Sigmoid colon (tissue), 7 donors: ENCODE results near the gene ZNF593OS. TPM values are rescaled to one million over a fixed set of nuclear protein-coding genes. Genes with fewer than 3 reads are reported as not detected.

Experiments
- DNase-seq: peaks from one replicate; pipeline ENCODE4 v3.0.0-alpha.2; 2019
- H3K27ac ChIP-seq, 4 donors: fragments of 200-600 bp; sonication (generic); one replicate each; pipeline ENCODE4 v1.5.1; 2016 to 2019; ENCODE audit warnings: mild to moderate bottlenecking in 1 of 4
- H3K27me3 ChIP-seq, 3 donors: fragments of 200-600 bp; sonication (generic); one replicate each; pipeline ENCODE4 v1.5.1; 2019; ENCODE audit warnings: mild to moderate bottlenecking in 1 of 3
- H3K36me3 ChIP-seq, 4 donors: fragments of 200-600 bp; sonication (generic); one replicate each; pipeline ENCODE4 v1.5.1; 2016 to 2019
- H3K4me1 ChIP-seq, 4 donors: fragments of 200-600 bp; sonication (generic); one replicate each; pipeline ENCODE4 v1.5.1; 2017 to 2019
- H3K4me3 ChIP-seq, 4 donors: fragments of 200-600 bp; sonication (generic); one replicate each; pipeline ENCODE4 v1.5.1; 2017 to 2019; ENCODE audit warnings: mild to moderate bottlenecking in 2 of 4, moderate library complexity in 1 of 4
- H3K9me3 ChIP-seq, 4 donors: fragments of 200-600 bp in 3 of 4; sonication (generic) in 3 of 4; one replicate each; pipeline versions ENCODE4 v1.5.1 to v1.6.1; 2013 to 2019
- EP300 ChIP-seq, 4 donors: sonication (generic); formaldehyde crosslinking; IDR thresholded peaks; one replicate each; pipeline ENCODE4 v1.6.1; 2017; ENCODE audit warnings: antibody characterized with exemption in 4 of 4
- POLR2A ChIP-seq, 2 donors: fragments of 450-650 bp; IDR thresholded peaks; one replicate each; pipeline ENCODE4 v1.6.1; 2016; ENCODE audit warnings: antibody characterized with exemption in 2 of 2, mild to moderate bottlenecking in 2 of 2, moderate library complexity in 2 of 2
- POLR2AphosphoS5 ChIP-seq, 4 donors: sonication (generic); formaldehyde crosslinking; IDR thresholded peaks; one replicate each; pipeline ENCODE4 v1.6.1; 2017; ENCODE audit warnings: antibody characterized with exemption in 4 of 4
- WGBS, 2 donors: extraction: QIAGEN DNeasy Blood & Tissue Kit; methylation state at CpG; one replicate each; pipeline ENCODE4 v1.1.7; 2013; 5-methylcytosine and 5-hydroxymethylcytosine counted together
- intact Hi-C: fragments of 100-400 bp; cut with DNase I; formaldehyde crosslinking; loops from one replicate; pipeline ENCODE4 v1.15.1; 2023
- polyA plus RNA-seq, 3 donors: library from polyadenylated mRNA; stranded (reverse); fragments of 200-250 nt; gene quantifications; one replicate each; pipeline ENCODE4 v1.2.3, GENCODE V29; 2013
- total RNA-seq, 4 donors: library from RNA; depleted of rRNA; stranded (reverse); fragments of >200 nt; gene quantifications; one replicate each; pipeline ENCODE4 v1.1.0, GENCODE V29; 2016
- TF ChIP-seq, protein P1 (sequence below), 4 experiments: fragments of 450-650 bp in 3 of 4; fragments of 200-600 bp in 1 of 4; IDR thresholded peaks; one replicate each; pipeline ENCODE4 v1.5.1; 2016 to 2019; ENCODE audit warnings: antibody characterized with exemption in 4 of 4, mild to moderate bottlenecking in 3 of 4, moderate library complexity in 2 of 4
- donor health status: healthy with polysubstance abuse.
- donor health status: Bipolar disorder and iron deficiency.
- donor health status: healthy.

The ZNF593OS gene
- total and polyA plus RNA-seq, 7 donors, result 0.13 TPM; not detected in 6

DNA sequence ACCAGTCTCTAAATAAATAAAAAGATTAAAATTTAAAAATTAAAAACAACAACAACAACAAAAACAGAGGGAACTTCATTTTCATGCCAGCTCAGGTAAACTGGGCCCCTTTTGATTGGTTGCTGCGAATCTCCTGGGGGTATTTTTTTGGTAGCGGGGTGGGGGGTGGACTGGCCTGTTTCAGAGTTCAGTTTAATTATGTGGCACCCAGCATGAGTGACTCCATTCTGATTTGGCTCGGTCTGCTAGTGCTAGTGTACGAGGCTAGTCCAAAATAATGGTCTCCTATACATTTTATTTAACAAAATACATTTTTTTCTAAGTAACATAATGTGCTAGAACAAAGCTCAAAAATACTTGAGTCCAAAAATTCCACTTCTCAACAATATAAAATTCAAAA lies 41.9 kb downstream of the ZNF593OS start:
- H3K4me3 ChIP-seq, result no peak overlapping the region
- WGBS, 2 donors, result 90 to 95% methylated on average over 4 of the region's 4 CpGs
- intact Hi-C loops, result no loop called here
- H3K27ac ChIP-seq, result no peak overlapping the region
- H3K9me3 ChIP-seq, result no peaks in the 10 kb centered on the region
- peaks cover 0 to 11% (median 2%) of the 10 kb centered on the region in 4 donors for H3K4me1 ChIP-seq
- no peak for TF ChIP-seq EP300 (IDR thresholded peaks at IDR 0.05)
- no peak for DNase-seq
- no peaks in the 10 kb centered on the region for H3K36me3 ChIP-seq
- H3K27me3 ChIP-seq, result no peaks in the 10 kb centered on the region

GRCh38 chr1:26127235-26128163 lies 44.1 kb downstream of the ZNF593OS start:
- Histone ChIP-seq H3K27ac (peak overlapping the region in 3 of 4 donors; percentile 24 to 50 (median 32)), H3K9me3 (no peaks in the 10 kb centered on the region), H3K4me3 (no peak overlapping the region), H3K4me1 (peaks cover 0 to 22% (median 14%) of the 10 kb centered on the region in 4 donors), H3K27me3 (no peaks in the 10 kb centered on the region), H3K36me3 (no peaks in the 10 kb centered on the region)
- 12 to 34% methylated on average over 13 of the region's 13 CpGs for WGBS, 2 donors
- DNase-seq, result no peak
- intact Hi-C loops, result no loop called here
- TF ChIP-seq POLR2AphosphoS5 (IDR thresholded peaks at IDR 0.05), result no peak
- TF ChIP-seq EP300 (IDR thresholded peaks at IDR 0.05), result no peak
- TF ChIP-seq POLR2A (IDR thresholded peaks at IDR 0.05), result no peak
- TF ChIP-seq, protein P1, sequence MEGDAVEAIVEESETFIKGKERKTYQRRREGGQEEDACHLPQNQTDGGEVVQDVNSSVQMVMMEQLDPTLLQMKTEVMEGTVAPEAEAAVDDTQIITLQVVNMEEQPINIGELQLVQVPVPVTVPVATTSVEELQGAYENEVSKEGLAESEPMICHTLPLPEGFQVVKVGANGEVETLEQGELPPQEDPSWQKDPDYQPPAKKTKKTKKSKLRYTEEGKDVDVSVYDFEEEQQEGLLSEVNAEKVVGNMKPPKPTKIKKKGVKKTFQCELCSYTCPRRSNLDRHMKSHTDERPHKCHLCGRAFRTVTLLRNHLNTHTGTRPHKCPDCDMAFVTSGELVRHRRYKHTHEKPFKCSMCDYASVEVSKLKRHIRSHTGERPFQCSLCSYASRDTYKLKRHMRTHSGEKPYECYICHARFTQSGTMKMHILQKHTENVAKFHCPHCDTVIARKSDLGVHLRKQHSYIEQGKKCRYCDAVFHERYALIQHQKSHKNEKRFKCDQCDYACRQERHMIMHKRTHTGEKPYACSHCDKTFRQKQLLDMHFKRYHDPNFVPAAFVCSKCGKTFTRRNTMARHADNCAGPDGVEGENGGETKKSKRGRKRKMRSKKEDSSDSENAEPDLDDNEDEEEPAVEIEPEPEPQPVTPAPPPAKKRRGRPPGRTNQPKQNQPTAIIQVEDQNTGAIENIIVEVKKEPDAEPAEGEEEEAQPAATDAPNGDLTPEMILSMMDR (IDR thresholded peaks at IDR 0.05), result no peak

GRCh38 chr1:26126321-26127084 lies 45.1 kb downstream of the ZNF593OS start:
- no peak overlapping the region for H3K4me3 ChIP-seq
- no peaks in the 10 kb centered on the region for H3K27me3 ChIP-seq
- no peak for DNase-seq
- peaks cover 0 to 30% (median 24%) of the 10 kb centered on the region in 4 donors for H3K4me1 ChIP-seq
- TF ChIP-seq POLR2A (IDR thresholded peaks at IDR 0.05) (peak in 1 of 2 donors; percentile 54), EP300 (IDR thresholded peaks at IDR 0.05) (no peak), POLR2AphosphoS5 (IDR thresholded peaks at IDR 0.05) (peak in 1 of 4 donors; percentile 51)
- TF ChIP-seq, protein P1 (IDR thresholded peaks at IDR 0.05), result no peak
- no peaks in the 10 kb centered on the region for H3K36me3 ChIP-seq
- H3K27ac ChIP-seq, result peak overlapping the region; percentile 18 to 50 (median 30)
- intact Hi-C loops, result no loop called here
- no peaks in the 10 kb centered on the region for H3K9me3 ChIP-seq
- WGBS, 2 donors, result 9 to 36% methylated on average over 9 of the region's 9 CpGs

GRCh38 chr1:26125946-26126320 lies 45.7 kb downstream of the ZNF593OS start:
- intact Hi-C loops, result no loop called here
- Histone ChIP-seq H3K4me1 (peaks cover 0 to 36% (median 28%) of the 10 kb centered on the region in 4 donors), H3K36me3 (no peaks in the 10 kb centered on the region), H3K9me3 (no peaks in the 10 kb centered on the region), H3K4me3 (no peak overlapping the region), H3K27me3 (no peaks in the 10 kb centered on the region), H3K27ac (peak overlapping the region in 3 of 4 donors; percentile 18 to 29 (median 26))
- WGBS, 2 donors, result 6 to 23% methylated on average over 1 of the region's 1 CpG
- no peak for DNase-seq
- TF ChIP-seq EP300 (IDR thresholded peaks at IDR 0.05) (no peak), POLR2AphosphoS5 (IDR thresholded peaks at IDR 0.05) (no peak), POLR2A (IDR thresholded peaks at IDR 0.05) (no peak)
- TF ChIP-seq, protein P1 (IDR thresholded peaks at IDR 0.05), result no peak

DNA sequence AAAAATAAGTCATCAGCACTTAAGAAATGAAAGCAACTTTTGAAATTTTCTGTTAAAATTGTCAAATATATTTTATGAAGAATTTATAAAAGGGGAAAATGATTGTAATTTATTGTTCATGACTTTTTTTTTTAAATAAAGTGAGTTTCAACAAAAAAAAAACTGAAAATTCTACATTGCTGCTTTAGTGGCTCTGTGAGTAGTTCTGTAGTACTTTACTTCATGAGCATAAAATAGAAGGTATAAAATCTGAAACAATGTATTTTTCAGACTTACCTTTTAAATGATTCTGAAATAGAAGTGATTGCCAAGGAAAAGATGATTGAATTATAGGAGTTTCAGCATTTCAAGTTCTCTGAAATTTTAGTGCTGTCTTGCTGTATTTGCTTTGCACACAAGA lies 46.2 kb downstream of the ZNF593OS start:
- no peak for DNase-seq
- H3K4me3 ChIP-seq, result no peak overlapping the region
- intact Hi-C loops, result no loop called here
- peaks cover 0 to 40% (median 28%) of the 10 kb centered on the region in 4 donors for H3K4me1 ChIP-seq
- H3K36me3 ChIP-seq, result no peaks in the 10 kb centered on the region
- H3K9me3 ChIP-seq, result no peaks in the 10 kb centered on the region
- peak overlapping the region in 1 of 4 donors; percentile 4 for H3K27ac ChIP-seq
- H3K27me3 ChIP-seq, result no peaks in the 10 kb centered on the region
- TF ChIP-seq, protein P1 (IDR thresholded peaks at IDR 0.05), result no peak
- TF ChIP-seq POLR2AphosphoS5 (IDR thresholded peaks at IDR 0.05) (no peak), EP300 (IDR thresholded peaks at IDR 0.05) (no peak), POLR2A (IDR thresholded peaks at IDR 0.05) (no peak)
